GM12875 (cell line): ENCODE results near the gene THSD1.

ENCODE experiments used
- H3K4me3 ChIP-seq: one replicate; pipeline ENCODE4 v1.5.1; 2011; ENCODE audit warnings: low read depth, low read length, control low read depth
- CTCF ChIP-seq: IDR thresholded peaks from 2 replicates; pipeline ENCODE4 v1.5.1; 2011; ENCODE audit warnings: low read depth, mild to moderate bottlenecking, control low read depth, inconsistent platforms, low read length, moderate library complexity, borderline replicate concordance; ENCODE audit not compliant: insufficient read depth

The THSD1 gene

GRCh38 chr13:52405767-52406494, at the start of gene THSD1:
Gene THSD1 (minus strand): TSS chr13:52406172. CDS start chr13:52402600, 3,572 bp downstream.
- TF ChIP-seq CTCF = no peak
- peak within 1 kb of the TSS; percentile 41 for H3K4me3 ChIP-seq

- no peak for TF ChIP-seq CTCF
- H3K4me3 ChIP-seq = peak overlapping the region; percentile 83
Measured at GRCh38 chr13:52455677-52456041, 49.7 kb upstream of the THSD1 start.

- H3K4me3 ChIP-seq = peak within 1 kb of the TSS; percentile 83
- TF ChIP-seq CTCF = no peak
Measured at GRCh38 chr13:52454820-52455676, 49.1 kb upstream of the THSD1 start, which contains the start of gene CKAP2. Gene CKAP2 (plus strand): TSS chr13:52455478. CDS start chr13:52455557, 79 bp downstream.

- no peak for TF ChIP-seq CTCF
- H3K4me3 ChIP-seq = peak overlapping the region; percentile 83
Measured at GRCh38 chr13:52454459-52454819, 48.5 kb upstream of the THSD1 start.

GRCh38 chr13:52452470-52452869, 46.5 kb upstream of the THSD1 start:
- H3K4me3 ChIP-seq = no peak overlapping the region
- TF ChIP-seq CTCF = no peak

- no peak for TF ChIP-seq CTCF
- no peak overlapping the region for H3K4me3 ChIP-seq
Measured at GRCh38 chr13:52451135-52451804, 45.3 kb upstream of the THSD1 start.
